ENCODE measurements around the gene BACE2. TPM values are rescaled to one million over a fixed set of nuclear protein-coding genes. Genes with fewer than 3 reads are reported as not detected.

The BACE2 gene
- total and polyA plus RNA-seq, 2 of the 4 experiments (the other 2 are of a cell fraction) = 17.0 to 35.5 TPM

DNA sequence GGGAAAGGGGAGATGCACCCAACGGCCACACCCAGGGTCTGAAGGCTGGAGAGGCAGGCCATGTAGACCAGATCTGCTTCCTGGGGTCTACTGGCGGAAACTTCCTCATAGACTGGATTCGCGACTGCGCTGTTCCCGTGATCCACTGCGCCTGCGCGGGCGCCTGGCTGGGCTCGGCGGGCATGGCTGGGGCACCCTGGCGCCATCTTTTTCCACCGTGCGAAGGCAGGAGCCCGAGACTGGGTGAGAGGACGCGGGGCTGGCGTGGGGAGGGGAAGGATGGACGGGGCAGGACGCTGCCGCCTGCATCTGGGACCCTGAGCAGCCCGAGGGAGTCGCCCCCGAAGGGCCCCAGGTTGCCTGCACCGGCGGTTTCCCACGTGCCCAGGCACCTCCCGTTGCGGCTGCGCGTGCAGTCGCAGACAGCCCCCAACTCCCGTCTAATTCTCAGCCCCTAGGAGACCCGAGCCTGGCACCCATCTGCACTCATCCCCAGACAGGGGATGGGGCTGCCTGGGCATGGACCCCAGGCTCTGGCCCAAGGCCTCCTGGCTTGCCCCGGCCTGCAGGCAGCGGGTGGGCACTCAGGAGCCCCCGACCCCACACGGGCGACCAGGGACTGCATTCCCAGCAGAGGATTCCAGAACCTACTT, 136.2 kb downstream of the BACE2 start:
- H2AFZ ChIP-seq (replicated peaks; ENCODE audit: low read length, poor library complexity) = no peak overlapping the region
- dilution Hi-C loops (cut with HindIII; ENCODE audit: low sequenced_read_pairs, unreplicated experiment) = no loop called here

More for the DNA sequence above, 136.2 kb downstream of the BACE2 start:
- H3K9ac ChIP-seq (ENCODE audit: low read depth, low read length) = no peak overlapping the region
- H3K14ac ChIP-seq (replicated peaks; ENCODE audit: low read depth, low read length) = no peak overlapping the region
- no peak overlapping the region for H2BK120ac ChIP-seq (ENCODE audit: low read depth, low read length)
- POLR2A ChIA-PET (ENCODE audit: unreplicated experiment) = no interaction called here
- TF ChIP-seq, protein P1, sequence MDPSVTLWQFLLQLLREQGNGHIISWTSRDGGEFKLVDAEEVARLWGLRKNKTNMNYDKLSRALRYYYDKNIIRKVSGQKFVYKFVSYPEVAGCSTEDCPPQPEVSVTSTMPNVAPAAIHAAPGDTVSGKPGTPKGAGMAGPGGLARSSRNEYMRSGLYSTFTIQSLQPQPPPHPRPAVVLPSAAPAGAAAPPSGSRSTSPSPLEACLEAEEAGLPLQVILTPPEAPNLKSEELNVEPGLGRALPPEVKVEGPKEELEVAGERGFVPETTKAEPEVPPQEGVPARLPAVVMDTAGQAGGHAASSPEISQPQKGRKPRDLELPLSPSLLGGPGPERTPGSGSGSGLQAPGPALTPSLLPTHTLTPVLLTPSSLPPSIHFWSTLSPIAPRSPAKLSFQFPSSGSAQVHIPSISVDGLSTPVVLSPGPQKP (IDR thresholded peaks at IDR 0.05; ENCODE audit: borderline replicate concordance, low read depth, low read length) = no peak
- TF ChIP-seq SMC3 (IDR thresholded peaks at IDR 0.05; ENCODE audit: low read depth, low read length) (no peak), BHLHE40 (IDR thresholded peaks at IDR 0.05; ENCODE audit: low read depth, low read length) (no peak), NFE2L2 (IDR thresholded peaks at IDR 0.05; ENCODE audit: low read depth, low read length) (no peak), RFX5 (IDR thresholded peaks at IDR 0.05; ENCODE audit: low read depth, low read length) (no peak), CHD1 (IDR thresholded peaks at IDR 0.05; ENCODE audit: low read depth, low read length) (no peak), CEBPB (IDR thresholded peaks at IDR 0.05; ENCODE audit: low read depth, low read length) (no peak), MAFK (IDR thresholded peaks at IDR 0.05; ENCODE audit: low read depth, low read length) (no peak), MXI1 (IDR thresholded peaks at IDR 0.05; ENCODE audit: borderline replicate concordance, low read depth, low read length) (no peak)
- TF ChIP-seq, protein P2, sequence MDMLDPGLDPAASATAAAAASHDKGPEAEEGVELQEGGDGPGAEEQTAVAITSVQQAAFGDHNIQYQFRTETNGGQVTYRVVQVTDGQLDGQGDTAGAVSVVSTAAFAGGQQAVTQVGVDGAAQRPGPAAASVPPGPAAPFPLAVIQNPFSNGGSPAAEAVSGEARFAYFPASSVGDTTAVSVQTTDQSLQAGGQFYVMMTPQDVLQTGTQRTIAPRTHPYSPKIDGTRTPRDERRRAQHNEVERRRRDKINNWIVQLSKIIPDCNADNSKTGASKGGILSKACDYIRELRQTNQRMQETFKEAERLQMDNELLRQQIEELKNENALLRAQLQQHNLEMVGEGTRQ (IDR thresholded peaks at IDR 0.05; ENCODE audit: low read depth, low read length) = no peak
- TF ChIP-seq, protein P3, sequence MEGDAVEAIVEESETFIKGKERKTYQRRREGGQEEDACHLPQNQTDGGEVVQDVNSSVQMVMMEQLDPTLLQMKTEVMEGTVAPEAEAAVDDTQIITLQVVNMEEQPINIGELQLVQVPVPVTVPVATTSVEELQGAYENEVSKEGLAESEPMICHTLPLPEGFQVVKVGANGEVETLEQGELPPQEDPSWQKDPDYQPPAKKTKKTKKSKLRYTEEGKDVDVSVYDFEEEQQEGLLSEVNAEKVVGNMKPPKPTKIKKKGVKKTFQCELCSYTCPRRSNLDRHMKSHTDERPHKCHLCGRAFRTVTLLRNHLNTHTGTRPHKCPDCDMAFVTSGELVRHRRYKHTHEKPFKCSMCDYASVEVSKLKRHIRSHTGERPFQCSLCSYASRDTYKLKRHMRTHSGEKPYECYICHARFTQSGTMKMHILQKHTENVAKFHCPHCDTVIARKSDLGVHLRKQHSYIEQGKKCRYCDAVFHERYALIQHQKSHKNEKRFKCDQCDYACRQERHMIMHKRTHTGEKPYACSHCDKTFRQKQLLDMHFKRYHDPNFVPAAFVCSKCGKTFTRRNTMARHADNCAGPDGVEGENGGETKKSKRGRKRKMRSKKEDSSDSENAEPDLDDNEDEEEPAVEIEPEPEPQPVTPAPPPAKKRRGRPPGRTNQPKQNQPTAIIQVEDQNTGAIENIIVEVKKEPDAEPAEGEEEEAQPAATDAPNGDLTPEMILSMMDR (conservative IDR thresholded peaks at IDR 0.05; ENCODE audit: low read depth, low read length) = no peak
- H2AK9ac ChIP-seq (replicated peaks; ENCODE audit: low read depth, low read length, poor library complexity) = peak overlapping the region; percentile 28
- H2BK15ac ChIP-seq (ENCODE audit: low read depth, low read length) = no peak overlapping the region
- no peak overlapping the region for H2BK5ac ChIP-seq (ENCODE audit: low read depth, low read length, poor library complexity, severe bottlenecking)
- 96% methylated on average over 19 of the region's 40 CpGs; no CpG with 5 or more reads in 1 of the 2 experiments for WGBS, 2 experiments (ENCODE audit: extremely low coverage in 2 of 2, insufficient read length in 1 of 2)
- no peak overlapping the region for H4K8ac ChIP-seq (ENCODE audit: low read depth in 2 of 2, low read length in 2 of 2)
- no peak overlapping the region for H3K4me2 ChIP-seq (ENCODE audit: low read depth, low read length)
- in situ Hi-C loops (cut with MboI; ENCODE audit: low sequenced_read_pairs) = no loop called here
- intact Hi-C loops (cut with micrococcal nuclease) = no loop called here
- H4K20me1 ChIP-seq (ENCODE audit: insufficient read depth, low read length) = no peaks in the 10 kb centered on the region
- H3K9me1 ChIP-seq (ENCODE audit: insufficient read depth, low read length) = no peaks in the 10 kb centered on the region
- H2AK5ac ChIP-seq (ENCODE audit: low read depth, low read length) = no peak overlapping the region
- no peak overlapping the region for H3K27ac ChIP-seq (ENCODE audit: insufficient read depth, low read length)
- no peak overlapping the region for H4K91ac ChIP-seq (ENCODE audit: insufficient read depth, low read depth, low read length)
- no peak overlapping the region for H3K56ac ChIP-seq (ENCODE audit: extremely low read depth, insufficient read depth, low read length)
- no peak overlapping the region for H2BK20ac ChIP-seq (ENCODE audit: low read depth, low read length)
- H3K27me3 ChIP-seq (ENCODE audit: control insufficient read depth, insufficient read depth, low read length) = no peaks in the 10 kb centered on the region; the same call in 1 of the 2 replicates
- H3K4me1 ChIP-seq (ENCODE audit: control insufficient read depth, insufficient read depth, low read length) = no peaks in the 10 kb centered on the region
- H3K9me3 ChIP-seq (ENCODE audit: control insufficient read depth, insufficient read depth, low read length) = no peaks in the 10 kb centered on the region; the same call in 1 of the 2 replicates
- H3K4me3 ChIP-seq (ENCODE audit: insufficient read depth, low read depth, low read length) = no peak overlapping the region
- H3K23ac ChIP-seq (ENCODE audit: low read depth, low read length) = no peak overlapping the region
- H4K5ac ChIP-seq (ENCODE audit: low read depth, low read length) = no peak overlapping the region
- H3K4ac ChIP-seq (ENCODE audit: low read depth, low read length) = no peak overlapping the region
- no TSS peak for BruUV-seq (replicated peaks)
- DNase-seq = no peak
- CTCF ChIA-PET = no interaction called here
- no peaks in the 10 kb centered on the region for H3K79me1 ChIP-seq (ENCODE audit: low read depth in 1 of 2, low read length in 2 of 2)
- H3K18ac ChIP-seq (ENCODE audit: low read depth, low read length) = no peak overlapping the region
- H3K36me3 ChIP-seq (ENCODE audit: control insufficient read depth, insufficient read depth, low read length) = no peaks in the 10 kb centered on the region
- ATAC-seq (ENCODE audit: low read depth) = no peak

Data from IMR-90 (cell line).